CD4-positive, alpha-beta T cell treated with Interferon alpha-2 for 1 hour (primary cell): ENCODE measurements around the gene STRADA.

ENCODE experiments used
- DNase-seq, 2 donors: peaks; one replicate each; pipeline ENCODE4 v3.0.0-alpha.2; 2020 to 2022

Gene STRADA

GRCh38 chr17:63741408-63742173 lies at the start of gene STRADA:
Gene STRADA (minus strand): TSS chr17:63741799. CDS start chr17:63728369, 13,430 bp downstream.
- peak; percentile 99 for DNase-seq

GRCh38 chr17:63790057-63790456 lies 48.5 kb upstream of the STRADA start:
- DNase-seq: no peak

DNA sequence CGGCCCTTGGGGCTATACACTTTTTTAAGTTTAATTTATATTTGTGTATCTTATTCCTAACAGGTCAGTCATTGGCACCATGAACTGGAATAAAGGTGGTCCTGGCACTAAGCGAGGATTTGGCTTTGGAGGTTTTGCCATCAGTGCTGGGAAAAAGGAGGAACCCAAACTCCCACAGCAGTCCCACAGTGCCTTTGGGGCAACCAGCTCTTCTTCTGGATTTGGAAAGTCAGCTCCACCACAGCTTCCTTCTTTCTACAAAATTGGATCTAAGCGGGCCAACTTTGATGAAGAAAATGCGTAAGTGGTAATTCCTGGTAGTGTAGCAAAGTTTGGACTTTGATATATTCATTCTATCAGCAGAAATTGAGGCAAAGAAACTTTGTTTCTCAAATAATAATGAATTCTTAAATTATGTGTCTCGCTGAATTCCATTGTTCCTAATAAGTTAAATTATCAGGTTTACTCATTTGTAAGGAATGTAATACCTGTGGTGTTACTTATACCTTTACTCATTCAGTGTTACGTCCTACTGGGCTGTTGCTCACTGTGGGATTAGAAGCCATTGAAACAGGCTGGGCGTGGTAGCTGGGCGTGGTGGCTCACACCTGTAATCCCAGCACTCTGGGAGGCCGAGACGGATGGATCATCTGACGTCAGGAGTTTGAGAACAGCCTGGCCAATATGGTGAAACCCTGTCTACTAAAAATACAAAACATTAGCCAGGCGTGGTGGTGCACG lies 45.5 kb upstream of the STRADA start:
- DNase-seq: no peak

DNA sequence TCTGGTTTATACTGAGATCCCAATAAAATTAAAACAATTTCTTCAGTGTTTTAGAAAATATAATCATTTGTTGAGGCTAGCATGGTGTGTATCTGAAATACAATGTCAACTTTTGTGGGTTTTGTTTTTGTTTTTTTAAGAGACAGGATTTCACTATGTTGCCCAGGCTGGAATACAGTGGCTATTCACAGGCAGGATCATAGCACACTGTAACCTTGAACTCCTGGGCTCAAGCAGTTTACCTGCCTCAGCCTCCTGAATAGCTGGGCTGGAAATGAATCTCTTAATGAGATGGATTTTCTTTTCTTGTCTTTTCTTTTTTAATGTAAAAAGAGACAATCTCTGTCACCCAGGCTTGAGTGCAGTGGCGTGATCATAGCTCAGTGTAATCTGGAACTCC lies 44.5 kb upstream of the STRADA start:
- no peak for DNase-seq

DNA sequence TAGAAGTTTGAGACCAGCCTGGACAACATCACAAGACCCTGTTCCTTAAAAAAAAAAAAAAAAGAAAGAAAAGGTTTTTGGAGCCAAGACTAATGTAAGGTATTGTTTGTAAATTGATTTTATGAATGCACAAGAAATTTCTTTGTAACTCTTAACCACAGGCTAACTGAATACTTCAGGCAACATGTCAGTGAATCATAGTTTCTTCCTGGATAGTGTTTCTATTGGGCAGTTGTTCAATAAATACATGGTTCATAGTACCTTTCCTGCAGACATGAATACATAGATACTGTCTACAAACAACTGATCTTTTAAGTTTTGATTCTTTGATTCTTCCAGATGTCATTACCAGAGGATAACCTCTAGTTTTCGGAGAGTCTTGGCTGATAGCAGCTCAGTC lies 44.0 kb upstream of the STRADA start:
- no peak for DNase-seq

DNA sequence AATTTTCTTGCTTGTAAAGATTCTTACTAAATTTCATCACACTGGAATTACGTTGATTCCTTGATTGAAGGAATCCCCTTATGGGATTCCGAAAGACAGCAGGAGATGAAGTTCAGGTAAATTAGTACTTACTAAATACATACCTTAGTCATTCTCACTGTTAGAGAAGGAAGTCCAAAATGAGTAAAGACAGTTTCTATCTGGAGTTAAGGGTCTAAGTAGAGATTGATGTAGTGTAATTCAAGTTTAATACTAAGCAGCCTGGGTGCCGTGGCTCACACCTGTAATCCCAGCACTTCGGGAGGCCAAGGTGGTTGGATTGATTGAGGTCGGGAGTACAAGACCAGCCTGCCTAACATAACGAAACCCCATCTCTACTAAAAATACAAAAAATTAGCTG lies 41.9 kb upstream of the STRADA start:
- no peak for DNase-seq

DNA sequence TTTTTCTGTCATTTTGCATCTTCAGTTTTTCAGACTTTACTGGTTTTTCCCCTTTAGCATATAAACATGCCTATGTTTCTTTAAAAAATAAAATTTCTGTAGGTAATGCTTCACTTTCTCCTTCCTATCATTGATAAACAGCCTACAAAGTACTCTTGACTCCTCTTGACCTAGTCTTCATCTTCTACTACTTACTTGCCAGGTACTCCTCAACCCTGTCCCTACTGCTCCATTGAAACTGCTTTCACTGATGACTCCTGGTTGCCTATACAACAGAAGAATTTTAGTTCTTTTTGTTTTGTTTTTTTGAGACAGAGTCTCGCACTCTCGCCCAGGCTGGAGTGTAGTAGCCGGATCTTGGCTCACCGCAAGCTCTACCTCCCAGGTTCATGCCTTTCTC lies 39.3 kb upstream of the STRADA start:
- DNase-seq: no peak

DNA sequence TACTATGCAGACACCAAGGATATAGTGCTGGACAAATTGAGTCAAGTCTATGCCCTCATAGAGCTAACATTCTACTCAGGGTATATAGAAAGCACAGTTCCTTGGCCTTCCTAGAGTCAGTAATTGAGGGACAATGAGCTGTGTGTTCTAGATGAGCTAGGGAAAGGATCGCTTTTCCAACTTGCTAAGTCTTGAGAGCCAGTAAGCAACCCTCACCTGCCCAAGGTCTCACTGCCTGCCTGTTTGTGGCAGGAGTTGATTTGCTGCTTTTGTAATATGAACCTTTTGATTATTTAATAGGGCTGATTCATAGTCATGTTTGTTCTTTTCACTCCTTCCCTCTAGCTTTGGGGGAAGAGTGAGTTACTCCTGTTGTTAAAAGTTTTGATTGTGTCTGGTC lies 38.9 kb upstream of the STRADA start:
- no peak for DNase-seq

DNA sequence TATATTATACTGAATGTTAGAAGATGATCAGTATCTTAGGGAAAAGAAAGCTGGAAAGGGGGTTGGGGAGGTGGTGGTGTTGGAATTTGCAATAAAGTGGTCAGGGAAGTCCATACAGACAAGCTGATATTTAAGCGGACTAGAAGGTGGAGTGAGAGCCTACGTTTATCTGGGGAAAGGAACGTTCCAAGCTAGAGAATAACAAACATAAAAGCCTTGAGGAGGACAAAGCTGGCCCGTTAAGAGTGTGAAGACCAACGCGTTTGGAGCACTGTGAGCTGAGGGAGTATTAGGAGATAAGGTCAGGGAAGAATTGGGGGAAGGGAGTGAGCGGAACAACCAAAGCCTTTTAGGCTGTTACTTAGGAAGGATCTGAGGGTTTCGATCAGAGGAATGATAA lies 33.8 kb upstream of the STRADA start:
- DNase-seq: no peak

DNA sequence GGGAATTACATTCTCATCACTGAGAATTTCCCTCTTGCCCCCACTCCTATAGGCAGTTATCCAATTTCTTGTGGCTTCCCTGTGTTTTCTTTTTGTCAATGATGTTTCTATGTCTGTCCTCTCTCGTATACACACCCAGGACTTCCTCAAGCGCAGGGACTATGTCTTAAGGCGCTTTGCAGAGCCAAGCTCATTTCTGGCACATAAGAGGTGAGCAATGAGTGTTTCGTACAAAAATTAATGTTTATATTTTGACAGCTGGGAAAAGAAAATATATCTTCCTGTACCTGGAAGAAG lies 33.3 kb upstream of the STRADA start:
- DNase-seq: no peak

DNA sequence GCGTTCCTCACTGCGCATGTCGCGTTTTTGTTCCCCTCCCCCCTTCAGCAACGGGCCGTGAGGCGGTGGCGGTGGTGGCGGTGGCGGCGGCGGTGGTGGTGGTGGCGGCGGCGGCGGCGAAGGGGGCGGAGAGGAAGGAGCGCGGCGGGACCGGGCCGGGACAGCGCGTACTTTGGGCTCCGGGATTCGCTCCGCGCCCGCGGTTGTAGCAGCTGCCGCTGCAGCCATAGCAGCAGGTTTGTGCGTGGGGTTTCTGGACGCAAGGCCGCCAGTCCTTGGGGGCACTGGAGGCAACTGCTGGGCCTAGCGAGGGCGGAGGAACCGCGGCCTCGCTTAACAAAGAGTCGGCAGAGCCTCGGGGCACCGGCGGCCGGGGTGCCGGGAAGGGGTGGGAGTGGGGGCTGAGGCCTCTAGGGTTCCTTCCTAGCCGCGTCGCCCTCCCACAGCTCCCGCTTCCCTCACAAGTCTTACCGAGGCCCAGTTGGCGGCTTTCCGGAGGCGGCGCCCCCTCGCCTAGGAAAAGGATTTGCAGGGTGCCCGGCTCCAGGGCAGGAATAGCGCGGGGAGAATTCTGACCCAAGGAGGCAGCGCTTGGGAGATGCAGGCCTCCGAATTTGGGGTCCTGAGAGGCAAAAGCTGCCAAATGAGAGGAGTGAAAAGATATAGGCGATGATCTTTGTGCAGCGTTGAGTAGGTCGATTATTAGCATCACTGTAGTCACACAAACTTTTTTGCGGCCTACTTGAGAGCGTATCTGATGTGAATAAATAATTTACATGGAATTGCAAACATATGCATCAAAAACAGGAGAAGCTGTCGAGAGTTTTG lies 32.8 kb upstream of the STRADA start, which contains the start of gene DDX42:
TSS of gene DDX42 (plus strand) at position 30 of the 828 bp plus-strand sequence. CDS start 12,880 bp downstream, outside the sequence.
- DNase-seq: no peak

DNA sequence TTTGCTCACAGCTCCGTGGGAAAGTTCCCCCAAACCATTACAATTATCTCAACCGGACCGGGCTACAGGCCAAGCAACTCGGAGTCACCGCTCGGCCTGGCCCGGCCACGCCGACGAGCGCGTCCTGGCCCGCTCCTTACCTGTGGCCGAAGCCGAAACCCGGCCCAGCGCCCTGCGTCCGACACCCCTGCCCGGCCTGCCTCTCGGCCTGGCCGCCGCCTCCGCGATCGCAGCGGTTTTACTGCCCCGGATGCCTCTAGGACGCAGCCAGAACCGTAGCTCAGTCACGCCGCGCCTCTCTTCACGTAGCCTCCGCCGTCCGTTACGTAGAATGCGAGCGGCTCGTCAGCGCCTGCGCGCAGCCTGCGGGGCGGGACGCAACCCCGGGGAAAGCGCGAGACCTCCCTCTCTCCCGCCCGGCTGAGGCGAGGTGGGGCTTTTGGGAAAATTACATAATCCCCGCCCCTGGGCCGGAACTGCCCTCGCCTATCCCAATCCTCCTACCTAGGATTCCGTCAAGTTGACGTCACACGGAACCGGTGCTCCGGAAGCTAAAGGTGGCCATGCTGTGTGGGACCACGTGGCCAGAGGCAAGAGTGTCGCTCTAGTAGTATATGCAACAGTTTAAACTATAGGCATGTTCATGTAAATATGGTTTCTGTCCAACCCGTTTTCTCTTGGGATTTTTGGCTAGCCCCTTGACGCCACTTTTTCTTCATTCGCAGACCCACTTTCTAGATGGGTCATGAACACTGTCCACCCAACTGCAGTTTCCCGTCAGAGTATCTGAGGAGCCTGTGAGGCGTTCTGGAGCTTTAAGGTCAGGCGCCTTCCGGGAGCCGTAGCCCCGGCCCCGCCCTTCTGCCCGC lies 31.9 kb upstream of the STRADA start, which contains the start of gene CCDC47:
TSS of gene CCDC47 (minus strand) at position 326 of the 869 bp plus-strand sequence. CDS start 7,422 bp downstream, outside the sequence.
- peak; percentile 99 for DNase-seq

- no peak for DNase-seq
Measured at GRCh38 chr17:63772801-63773271, 31.2 kb upstream of the STRADA start.

DNA sequence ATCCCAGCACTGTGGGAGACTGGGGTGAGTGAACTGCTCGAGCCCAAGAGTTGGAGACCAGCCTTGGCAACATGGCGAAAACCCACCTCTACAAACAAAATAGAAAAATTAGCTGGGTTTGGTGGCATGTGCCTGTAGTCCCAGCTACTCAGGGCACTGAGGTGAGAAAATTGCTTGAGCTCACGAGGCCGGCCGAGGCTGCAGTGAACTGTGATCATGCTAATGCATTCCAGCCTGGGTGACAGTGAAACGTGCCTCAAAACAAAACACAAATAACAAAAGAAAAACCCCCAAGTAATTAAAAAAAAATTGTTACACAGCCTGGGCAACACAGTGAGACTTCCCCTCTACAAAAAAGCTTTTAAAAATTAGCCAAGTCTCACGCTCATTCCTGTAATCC lies 26.8 kb upstream of the STRADA start:
- DNase-seq: no peak

DNA sequence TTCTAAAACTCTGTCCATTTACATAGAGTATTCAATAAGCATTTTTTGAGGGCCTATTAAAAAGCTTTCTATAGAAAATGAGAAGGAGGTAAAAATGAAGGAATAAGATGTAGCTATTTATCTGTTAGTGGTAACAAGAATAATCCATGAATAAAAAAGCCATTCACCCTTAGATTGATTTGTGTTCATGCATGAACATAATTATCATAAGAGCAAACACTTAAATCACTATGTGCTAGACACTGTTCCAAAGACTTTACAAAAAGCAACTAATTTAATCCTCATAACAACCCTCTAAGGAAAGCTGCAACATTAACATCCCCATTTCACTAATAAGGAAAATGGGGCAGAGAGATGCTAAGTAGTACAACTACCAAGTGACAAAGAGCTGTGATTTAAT lies 25.2 kb upstream of the STRADA start:
- no peak for DNase-seq

- no peak for DNase-seq
Measured at GRCh38 chr17:63764716-63765115, 23.1 kb upstream of the STRADA start.

GRCh38 chr17:63762161-63763078 lies 20.8 kb upstream of the STRADA start:
- DNase-seq: no peak

DNA sequence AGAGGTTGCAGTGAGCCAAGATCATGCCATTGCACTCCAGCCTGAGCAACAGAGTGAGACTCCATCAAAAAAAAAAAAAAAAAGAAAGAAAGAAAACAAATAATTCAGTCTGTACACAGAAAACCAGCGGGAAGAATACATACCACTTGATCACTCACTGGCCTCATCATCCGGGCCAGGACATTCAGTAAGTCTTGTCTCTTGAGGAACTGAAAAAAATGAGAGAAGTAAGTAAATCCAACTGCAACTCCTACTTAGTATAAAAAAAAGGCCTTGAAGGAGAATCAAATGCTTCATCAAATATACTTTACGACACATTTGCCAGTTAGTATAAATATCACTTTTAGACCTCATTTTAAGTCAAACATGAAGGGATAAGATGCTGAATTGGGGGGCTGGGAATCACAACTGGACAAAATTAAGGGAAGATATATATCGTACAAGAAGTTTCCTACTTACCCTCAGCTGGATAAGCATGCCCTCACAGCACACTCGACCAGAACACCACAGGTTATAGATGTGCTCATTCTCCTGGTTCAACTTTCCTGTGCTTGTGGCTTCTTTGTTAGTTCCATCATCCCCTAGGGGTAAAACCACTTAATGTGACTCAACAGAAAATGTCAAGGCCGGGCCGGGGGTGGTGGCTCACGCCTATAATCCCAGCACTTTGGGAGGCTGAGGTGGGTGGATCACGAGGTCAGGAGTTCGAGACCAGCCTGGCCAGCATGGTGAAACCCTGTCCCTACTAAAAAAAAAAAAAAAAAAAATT lies 19.4 kb upstream of the STRADA start:
- no peak for DNase-seq

GRCh38 chr17:63758428-63758827 lies 16.8 kb upstream of the STRADA start:
- no peak for DNase-seq

- DNase-seq: no peak
Measured at GRCh38 chr17:63754046-63754445, 12.4 kb upstream of the STRADA start.
